Measurements from ENCODE around the gene SLC35G2.

The SLC35G2 gene

GRCh38 chr3:136805795-136806194 lies 13.1 kb upstream of the SLC35G2 start:
- no peak overlapping the region for H3K27ac ChIP-seq

DNA sequence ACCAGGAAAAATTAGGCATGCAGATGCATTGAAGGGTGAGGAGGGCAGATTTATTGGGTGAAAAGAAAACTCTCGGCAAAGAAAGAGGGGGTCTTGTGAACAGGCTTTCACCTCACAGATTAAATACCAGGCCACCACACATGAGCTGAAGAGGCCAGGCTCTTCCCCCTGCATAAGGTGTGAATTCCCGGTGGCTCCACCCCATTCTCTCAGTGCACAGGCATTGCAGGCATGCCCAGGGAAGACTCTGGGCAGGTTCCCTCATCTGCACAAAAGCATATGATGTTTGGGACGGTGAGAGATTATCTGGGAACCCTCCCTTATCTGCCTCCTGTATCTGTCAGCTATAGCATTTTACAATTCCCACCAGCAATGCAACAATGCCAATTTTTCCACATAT lies 7.2 kb upstream of the SLC35G2 start:
- TF ChIP-seq ZFX (IDR thresholded peaks at IDR 0.05; ENCODE audit: borderline replicate concordance) = no peak
- TF ChIP-seq, protein P1, sequence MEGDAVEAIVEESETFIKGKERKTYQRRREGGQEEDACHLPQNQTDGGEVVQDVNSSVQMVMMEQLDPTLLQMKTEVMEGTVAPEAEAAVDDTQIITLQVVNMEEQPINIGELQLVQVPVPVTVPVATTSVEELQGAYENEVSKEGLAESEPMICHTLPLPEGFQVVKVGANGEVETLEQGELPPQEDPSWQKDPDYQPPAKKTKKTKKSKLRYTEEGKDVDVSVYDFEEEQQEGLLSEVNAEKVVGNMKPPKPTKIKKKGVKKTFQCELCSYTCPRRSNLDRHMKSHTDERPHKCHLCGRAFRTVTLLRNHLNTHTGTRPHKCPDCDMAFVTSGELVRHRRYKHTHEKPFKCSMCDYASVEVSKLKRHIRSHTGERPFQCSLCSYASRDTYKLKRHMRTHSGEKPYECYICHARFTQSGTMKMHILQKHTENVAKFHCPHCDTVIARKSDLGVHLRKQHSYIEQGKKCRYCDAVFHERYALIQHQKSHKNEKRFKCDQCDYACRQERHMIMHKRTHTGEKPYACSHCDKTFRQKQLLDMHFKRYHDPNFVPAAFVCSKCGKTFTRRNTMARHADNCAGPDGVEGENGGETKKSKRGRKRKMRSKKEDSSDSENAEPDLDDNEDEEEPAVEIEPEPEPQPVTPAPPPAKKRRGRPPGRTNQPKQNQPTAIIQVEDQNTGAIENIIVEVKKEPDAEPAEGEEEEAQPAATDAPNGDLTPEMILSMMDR (IDR thresholded peaks at IDR 0.05) = no peak
- H3K27ac ChIP-seq = no peak overlapping the region

More at GRCh38 chr3:136805795-136806194, 13.1 kb upstream of the SLC35G2 start:
- TF ChIP-seq ZFX (IDR thresholded peaks at IDR 0.05; ENCODE audit: borderline replicate concordance) = no peak
- TF ChIP-seq, protein P1 (IDR thresholded peaks at IDR 0.05) = no peak

DNA sequence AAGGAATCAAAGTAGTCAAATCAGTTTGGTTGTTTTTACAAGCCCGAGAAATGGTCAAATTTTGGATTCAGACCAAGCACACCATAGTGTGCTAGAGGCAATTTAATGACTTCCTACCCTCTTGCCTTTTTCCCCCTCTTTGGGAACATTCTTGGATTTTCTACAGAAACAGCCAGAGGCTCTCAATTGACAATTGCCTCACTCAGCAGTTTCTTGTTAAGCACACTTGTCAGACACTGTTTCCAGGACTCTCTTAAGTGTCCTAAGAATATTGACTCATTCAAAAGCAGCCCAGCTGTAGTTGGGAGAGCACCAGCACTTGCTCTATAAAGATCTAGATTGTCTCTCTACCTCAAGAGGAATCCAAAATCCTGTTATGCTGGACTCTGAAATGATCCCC lies 1.5 kb upstream of the SLC35G2 start:
- TF ChIP-seq, protein P1 (IDR thresholded peaks at IDR 0.05) = no peak
- no peak for TF ChIP-seq ZFX (IDR thresholded peaks at IDR 0.05; ENCODE audit: borderline replicate concordance)

DNA sequence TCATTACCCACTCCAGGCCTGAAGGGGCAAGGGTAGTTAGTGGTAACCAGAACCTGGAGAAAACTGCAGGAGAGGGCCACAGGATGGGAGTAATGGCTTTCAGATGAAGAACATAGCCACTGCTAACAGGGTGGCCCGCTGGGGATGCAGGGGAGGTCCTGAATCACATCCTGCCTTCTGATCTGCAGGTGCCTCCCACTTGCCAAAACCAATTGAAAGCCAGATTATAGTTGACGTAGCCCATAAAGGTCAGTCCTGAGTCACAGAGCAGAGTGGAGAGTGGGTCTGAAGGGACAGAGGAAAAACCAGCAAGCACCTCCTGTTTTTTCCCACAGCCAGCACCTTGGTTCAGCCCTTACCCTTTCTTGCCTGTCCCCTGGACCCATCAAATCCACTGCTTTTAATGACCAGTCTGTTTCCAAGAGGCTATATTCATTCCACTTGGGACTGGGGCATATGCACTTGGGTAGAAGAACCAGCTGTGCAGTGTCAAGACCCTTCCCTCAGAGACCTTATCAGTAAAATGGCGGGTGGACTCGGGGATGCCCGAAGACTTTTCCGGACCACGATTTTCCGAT lies 646 bp upstream of the SLC35G2 start:
- H3K27ac ChIP-seq = no peak overlapping the region
- TF ChIP-seq, protein P1 (IDR thresholded peaks at IDR 0.05) = no peak
- TF ChIP-seq ZFX (IDR thresholded peaks at IDR 0.05; ENCODE audit: borderline replicate concordance) = no peak

More for the DNA sequence above, 1.5 kb upstream of the SLC35G2 start:
- no peak overlapping the region for H3K27ac ChIP-seq

- no peak for TF ChIP-seq ZFX (IDR thresholded peaks at IDR 0.05; ENCODE audit: borderline replicate concordance)
- TF ChIP-seq, protein P1 (IDR thresholded peaks at IDR 0.05) = no peak
- H3K27ac ChIP-seq = no peak overlapping the region
These were observed 435 bp downstream of the SLC35G2 start for GRCh38 chr3:136819392-136819730.

DNA sequence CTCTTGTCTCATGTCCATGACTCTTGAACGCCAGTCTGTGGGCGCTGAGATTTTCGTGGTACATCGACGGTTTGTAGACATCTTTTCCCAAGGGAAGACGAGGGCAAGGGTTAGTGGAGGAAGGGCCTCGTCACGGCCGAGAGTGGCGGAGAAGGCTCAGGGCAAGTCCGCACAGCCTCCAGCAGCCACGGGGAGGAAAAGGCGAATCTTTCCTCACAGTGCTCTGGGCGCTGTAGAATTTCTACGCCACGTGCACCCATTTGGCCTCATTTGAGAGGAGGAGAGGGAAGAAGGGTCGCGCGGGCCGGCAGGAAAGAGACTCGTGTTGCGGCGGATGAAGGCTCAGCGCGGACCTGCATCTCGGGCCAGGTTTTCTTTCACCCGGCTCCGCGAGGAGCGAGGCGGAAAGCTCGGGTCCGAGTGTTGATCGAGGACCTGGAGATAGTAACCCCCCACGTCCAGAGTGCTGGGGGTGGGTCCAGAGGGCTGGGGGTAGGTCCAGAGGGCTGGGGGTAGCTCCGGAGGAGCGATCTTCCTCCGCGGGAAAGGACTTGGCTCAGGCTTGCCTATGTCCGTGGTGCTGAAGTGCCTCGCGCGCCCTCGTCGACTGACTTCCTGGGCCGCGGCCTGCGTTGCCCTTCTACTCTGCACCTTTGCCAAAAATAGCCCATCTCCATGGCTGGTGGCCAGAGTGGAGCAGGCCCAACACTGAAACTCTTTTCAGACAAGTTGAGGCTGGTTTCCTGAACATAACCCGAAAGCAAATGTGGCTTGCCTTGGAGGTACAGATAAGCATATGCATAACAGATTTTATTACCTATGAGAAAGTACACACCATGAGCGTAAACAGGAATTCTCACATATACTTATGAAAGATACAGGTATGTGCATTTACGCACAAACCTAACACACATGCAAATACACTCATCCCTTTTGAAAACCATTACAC lies 1.1 kb downstream of the SLC35G2 start:
- H3K27ac ChIP-seq = no peak overlapping the region
- TF ChIP-seq, protein P1 (IDR thresholded peaks at IDR 0.05) = no peak
- TF ChIP-seq ZFX (IDR thresholded peaks at IDR 0.05; ENCODE audit: borderline replicate concordance) = no peak

DNA sequence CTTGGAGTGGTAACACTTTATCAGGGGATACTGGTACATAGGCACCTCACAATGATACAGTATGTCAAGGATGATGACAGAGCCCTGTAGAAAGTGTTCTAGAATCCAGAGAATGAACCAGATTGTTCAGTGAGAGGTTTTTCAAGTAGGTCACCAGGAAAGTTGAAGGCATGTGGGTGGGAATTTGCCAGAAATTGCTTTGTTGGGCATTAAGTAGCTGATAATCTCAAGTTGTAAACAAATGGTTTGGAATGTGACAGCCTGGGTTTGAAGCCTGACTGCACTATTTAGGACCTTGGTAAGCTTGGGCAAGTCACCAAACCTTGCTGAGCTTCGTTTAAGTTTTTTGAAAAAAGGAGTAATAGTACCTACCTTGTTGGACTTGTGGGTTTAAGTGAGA lies 12.5 kb downstream of the SLC35G2 start:
- TF ChIP-seq, protein P1 (IDR thresholded peaks at IDR 0.05) = no peak
- no peak for TF ChIP-seq ZFX (IDR thresholded peaks at IDR 0.05; ENCODE audit: borderline replicate concordance)
- H3K27ac ChIP-seq = no peak overlapping the region

Measured in 22Rv1 (cell line).